Fibroblast of lung (primary cell): ENCODE results near the gene MACROD2.

Experiments used
- CTCF ChIP-seq, 2 donors: IDR thresholded peaks in 1 of 2; conservative IDR thresholded peaks in 1 of 2; 1 replicate in 1 of 2; 2 replicates in 1 of 2; pipeline ENCODE4 v1.5.1; 2011 to 2012; ENCODE audit warnings: low read length in 2 of 2, control low read depth in 1 of 2, inconsistent platforms in 1 of 2, low read depth in 1 of 2, mild to moderate bottlenecking in 1 of 2
- EZH2 ChIP-seq: IDR thresholded peaks from 2 replicates; pipeline ENCODE4 v1.5.1; 2012; ENCODE audit warnings: low read length, control low read depth, mild to moderate bottlenecking; ENCODE audit errors: missing control alignments

- TF ChIP-seq CTCF (conservative IDR thresholded peaks at IDR 0.05 in 1 of 2, IDR thresholded peaks at IDR 0.05 in 1 of 2; ENCODE audit: low read depth in 1 of 2, low read length in 2 of 2), result no peak
- no peak for TF ChIP-seq EZH2
Observed at GRCh38 chr20:14415467-14415866, 420.2 kb downstream of the MACROD2 start.
